ENCODE data around the gene DNER. TPM values are rescaled to one million over a fixed set of nuclear protein-coding genes. Genes with fewer than 3 reads are reported as not detected.
A peak's percentile ranks its signal among the peaks of the same experiment; 100 is the strongest.

Gene DNER
- polyA plus RNA-seq, 3 donors: 0.12 to 0.20 (median 0.16) TPM

DNA sequence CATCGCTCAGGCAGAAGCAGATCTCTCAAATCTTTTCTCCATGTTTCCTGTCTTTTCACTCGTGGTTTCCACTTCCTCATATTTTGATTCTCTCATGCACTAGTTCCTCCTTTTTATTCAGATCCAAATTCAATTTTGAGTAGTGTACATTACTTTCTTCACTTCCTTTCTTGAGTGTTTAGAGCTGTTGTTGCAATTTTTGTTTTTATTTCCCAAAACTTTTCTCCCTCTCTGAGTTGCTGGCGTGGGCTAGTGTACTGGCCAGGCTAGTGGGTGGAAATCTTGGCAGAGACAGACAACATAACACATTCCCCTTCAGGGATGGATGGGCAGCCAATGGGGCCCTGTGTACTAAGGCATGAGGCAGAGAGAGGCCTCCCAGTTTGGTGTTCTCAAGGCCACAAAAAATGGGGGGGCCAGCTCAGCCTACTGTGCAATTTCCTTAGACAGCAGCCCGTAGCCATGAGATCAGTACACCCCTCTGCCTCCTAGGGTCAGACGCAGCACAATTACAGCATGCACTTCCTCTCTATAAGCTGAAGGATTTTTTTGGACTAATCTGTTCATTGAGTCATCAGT lies 298.1 kb downstream of the DNER start:
- Mint-ChIP-seq H3K4me3 (peak overlapping the region; percentile 26 to 78), H3K27me3 (ENCODE audit: low read depth in 3 of 3) (peaks cover 0 to 3% (median 2%) of the 10 kb centered on the region in 3 donors), H3K9me3 (peaks cover 0 to 4% (median 2%) of the 10 kb centered on the region in 7 donors), H3K27ac (peak overlapping the region; percentile 99 to 100 (median 99)), H3K36me3 (peaks cover 4 to 6% of the 10 kb centered on the region in 2 donors), H3K4me1 (peaks cover 55% of the 10 kb centered on the region)
- Histone ChIP-seq H3K27ac (ENCODE audit: low read depth in 1 of 2, low read length in 2 of 2) (peak overlapping the region; percentile 88 to 99), H3K4me2 (replicated peaks; ENCODE audit: extremely low read depth, low read length, poor library complexity, severe bottlenecking) (peak overlapping the region; percentile 55), H3K27me3 (ENCODE audit: control insufficient read depth in 2 of 2, insufficient read depth in 2 of 2, low read length in 2 of 2) (no peaks in the 10 kb centered on the region), H3K4me1 (ENCODE audit: control insufficient read depth in 1 of 2, insufficient read depth in 2 of 2, low read length in 2 of 2) (peaks cover 49 to 61% of the 10 kb centered on the region in 2 donors), H2AFZ (ENCODE audit: insufficient read depth, low read depth, low read length, poor library complexity, severe bottlenecking) (no peak overlapping the region), H3K4me3 (replicated peaks in 1 of 3; ENCODE audit: low read depth in 2 of 3, low read length in 3 of 3) (peak overlapping the region in 1 of 3 experiments; percentile 50), H3K79me2 (ENCODE audit: insufficient read depth, low read length) (no peaks in the 10 kb centered on the region), H3K36me3 (replicated peaks in 1 of 2; ENCODE audit: control insufficient read depth in 1 of 2, insufficient read depth in 2 of 2, low read length in 2 of 2) (no peaks in the 10 kb centered on the region), H4K20me1 (ENCODE audit: insufficient read depth, low read length) (no peaks in the 10 kb centered on the region), H3K9me3 (replicated peaks in 1 of 2; ENCODE audit: control insufficient read depth in 1 of 2, insufficient read depth in 1 of 2, low read length in 2 of 2) (no peaks in the 10 kb centered on the region), H3K9ac (ENCODE audit: insufficient read depth, low read length, poor library complexity, severe bottlenecking) (peak overlapping the region; percentile 76)
- intact Hi-C loops (cut with micrococcal nuclease): loop anchor here (1.0 to 5.0 kb wide), 3 partner anchors 8 to 104 kb away; no protein-coding TSS in a partner anchor
- DNase-seq: peak; percentile 92 to 97 (median 96)
- WGBS (ENCODE audit: insufficient coverage): 0% methylated on average over 2 of the region's 5 CpGs
- TF ChIP-seq, protein P1, sequence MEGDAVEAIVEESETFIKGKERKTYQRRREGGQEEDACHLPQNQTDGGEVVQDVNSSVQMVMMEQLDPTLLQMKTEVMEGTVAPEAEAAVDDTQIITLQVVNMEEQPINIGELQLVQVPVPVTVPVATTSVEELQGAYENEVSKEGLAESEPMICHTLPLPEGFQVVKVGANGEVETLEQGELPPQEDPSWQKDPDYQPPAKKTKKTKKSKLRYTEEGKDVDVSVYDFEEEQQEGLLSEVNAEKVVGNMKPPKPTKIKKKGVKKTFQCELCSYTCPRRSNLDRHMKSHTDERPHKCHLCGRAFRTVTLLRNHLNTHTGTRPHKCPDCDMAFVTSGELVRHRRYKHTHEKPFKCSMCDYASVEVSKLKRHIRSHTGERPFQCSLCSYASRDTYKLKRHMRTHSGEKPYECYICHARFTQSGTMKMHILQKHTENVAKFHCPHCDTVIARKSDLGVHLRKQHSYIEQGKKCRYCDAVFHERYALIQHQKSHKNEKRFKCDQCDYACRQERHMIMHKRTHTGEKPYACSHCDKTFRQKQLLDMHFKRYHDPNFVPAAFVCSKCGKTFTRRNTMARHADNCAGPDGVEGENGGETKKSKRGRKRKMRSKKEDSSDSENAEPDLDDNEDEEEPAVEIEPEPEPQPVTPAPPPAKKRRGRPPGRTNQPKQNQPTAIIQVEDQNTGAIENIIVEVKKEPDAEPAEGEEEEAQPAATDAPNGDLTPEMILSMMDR (IDR thresholded peaks at IDR 0.05): no peak

DNA sequence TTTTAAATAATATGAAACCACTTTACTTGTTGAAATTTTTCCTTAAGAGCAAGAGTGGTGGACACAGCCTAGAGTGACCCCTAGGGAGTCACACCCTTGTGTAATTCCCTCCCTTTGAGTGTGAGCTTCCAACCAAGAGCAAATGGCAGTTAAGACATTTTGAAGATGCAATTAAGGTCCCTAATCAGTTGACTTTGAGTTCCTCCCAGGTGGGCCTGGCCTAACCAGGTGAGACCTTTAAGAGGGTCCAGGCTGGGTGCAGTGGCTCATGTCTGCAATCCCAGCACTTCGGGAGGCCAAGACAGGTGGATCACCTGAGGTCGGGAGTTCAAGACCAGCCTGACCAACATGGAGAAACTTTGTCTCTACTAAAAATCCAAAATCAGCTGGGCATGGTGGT lies 299.7 kb downstream of the DNER start:
- Histone ChIP-seq H3K27ac (ENCODE audit: low read depth in 1 of 2, low read length in 2 of 2) (peak overlapping the region; percentile 88 to 99), H4K20me1 (ENCODE audit: insufficient read depth, low read length) (no peaks in the 10 kb centered on the region), H3K36me3 (replicated peaks in 1 of 2; ENCODE audit: control insufficient read depth in 1 of 2, insufficient read depth in 2 of 2, low read length in 2 of 2) (no peaks in the 10 kb centered on the region), H3K4me2 (replicated peaks; ENCODE audit: extremely low read depth, low read length, poor library complexity, severe bottlenecking) (no peak overlapping the region), H3K4me3 (replicated peaks in 1 of 3; ENCODE audit: low read depth in 2 of 3, low read length in 3 of 3) (no peak overlapping the region), H3K9me3 (replicated peaks in 1 of 2; ENCODE audit: control insufficient read depth in 1 of 2, insufficient read depth in 1 of 2, low read length in 2 of 2) (no peaks in the 10 kb centered on the region), H2AFZ (ENCODE audit: insufficient read depth, low read depth, low read length, poor library complexity, severe bottlenecking) (no peak overlapping the region), H3K79me2 (ENCODE audit: insufficient read depth, low read length) (no peaks in the 10 kb centered on the region), H3K9ac (ENCODE audit: insufficient read depth, low read length, poor library complexity, severe bottlenecking) (no peak overlapping the region), H3K27me3 (ENCODE audit: control insufficient read depth in 2 of 2, insufficient read depth in 2 of 2, low read length in 2 of 2) (no peaks in the 10 kb centered on the region), H3K4me1 (ENCODE audit: control insufficient read depth in 1 of 2, insufficient read depth in 2 of 2, low read length in 2 of 2) (peaks cover 57 to 77% of the 10 kb centered on the region in 2 donors)
- peaks cover 0 to 3% (median 2%) of the 10 kb centered on the region in 3 donors for H3K27me3 Mint-ChIP-seq (ENCODE audit: low read depth in 3 of 3)
- peaks cover 0 to 8% (median 4%) of the 10 kb centered on the region in 7 donors for H3K9me3 Mint-ChIP-seq
- no peak for DNase-seq
- H3K36me3 Mint-ChIP-seq: peaks cover 6 to 11% of the 10 kb centered on the region in 2 donors
- no CpG with 5 or more reads among the region's 2 CpGs for WGBS (ENCODE audit: insufficient coverage)
- H3K4me3 Mint-ChIP-seq: no peak overlapping the region
- intact Hi-C loops (cut with micrococcal nuclease): loop anchor here in 1 of 2 donors (5.0 kb wide), 1 partner anchor 102 kb away; no protein-coding TSS in a partner anchor
- TF ChIP-seq, protein P1 (IDR thresholded peaks at IDR 0.05): no peak
- H3K27ac Mint-ChIP-seq: peak overlapping the region; percentile 99 to 100 (median 99)
- H3K4me1 Mint-ChIP-seq: peaks cover 64% of the 10 kb centered on the region
